Measurements from ENCODE around the gene CCDC187. TPM values are rescaled to one million over a fixed set of nuclear protein-coding genes. Genes with fewer than 3 reads are reported as not detected.

CCDC187 gene
- total RNA-seq, 1 donor from 2014 or later = 0.07 TPM

DNA sequence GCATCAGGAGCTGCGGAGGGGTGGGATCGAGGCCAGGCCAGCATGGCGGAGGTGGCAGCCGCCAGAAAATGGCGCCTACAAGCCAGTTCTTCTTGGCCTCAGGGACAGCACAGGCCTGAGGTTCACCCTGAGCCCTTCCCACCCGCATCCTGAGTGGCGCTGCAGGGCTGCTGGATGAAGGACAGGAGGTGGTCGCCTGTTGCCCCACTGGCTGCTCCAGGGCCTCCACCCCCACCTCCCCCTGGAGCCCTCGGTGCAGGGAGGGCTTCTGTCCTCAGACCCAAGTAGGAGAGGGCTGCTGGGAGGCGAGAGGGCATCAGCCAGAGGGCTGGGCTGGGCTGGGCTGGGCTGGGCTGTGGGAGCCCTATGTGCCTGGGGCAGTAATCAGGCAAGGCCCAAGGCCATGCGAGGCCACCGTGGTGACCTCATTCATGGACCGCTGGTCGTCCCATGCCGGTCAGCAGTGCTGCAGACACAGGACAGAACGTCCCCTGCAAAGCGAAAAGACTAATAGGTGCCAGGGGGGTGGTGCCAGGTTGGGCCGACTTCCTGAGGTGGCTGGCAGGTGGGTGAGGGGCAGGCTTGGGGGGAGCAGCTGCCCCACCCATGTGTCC, 37.3 kb upstream of the CCDC187 start:
- H3K36me3 Mint-ChIP-seq (ENCODE audit: low read depth) = no peaks in the 10 kb centered on the region
- H3K27me3 Mint-ChIP-seq (ENCODE audit: low read depth) = peaks cover 5% of the 10 kb centered on the region
- no peak overlapping the region for H3K4me3 Mint-ChIP-seq
- TF ChIP-seq, protein P1, sequence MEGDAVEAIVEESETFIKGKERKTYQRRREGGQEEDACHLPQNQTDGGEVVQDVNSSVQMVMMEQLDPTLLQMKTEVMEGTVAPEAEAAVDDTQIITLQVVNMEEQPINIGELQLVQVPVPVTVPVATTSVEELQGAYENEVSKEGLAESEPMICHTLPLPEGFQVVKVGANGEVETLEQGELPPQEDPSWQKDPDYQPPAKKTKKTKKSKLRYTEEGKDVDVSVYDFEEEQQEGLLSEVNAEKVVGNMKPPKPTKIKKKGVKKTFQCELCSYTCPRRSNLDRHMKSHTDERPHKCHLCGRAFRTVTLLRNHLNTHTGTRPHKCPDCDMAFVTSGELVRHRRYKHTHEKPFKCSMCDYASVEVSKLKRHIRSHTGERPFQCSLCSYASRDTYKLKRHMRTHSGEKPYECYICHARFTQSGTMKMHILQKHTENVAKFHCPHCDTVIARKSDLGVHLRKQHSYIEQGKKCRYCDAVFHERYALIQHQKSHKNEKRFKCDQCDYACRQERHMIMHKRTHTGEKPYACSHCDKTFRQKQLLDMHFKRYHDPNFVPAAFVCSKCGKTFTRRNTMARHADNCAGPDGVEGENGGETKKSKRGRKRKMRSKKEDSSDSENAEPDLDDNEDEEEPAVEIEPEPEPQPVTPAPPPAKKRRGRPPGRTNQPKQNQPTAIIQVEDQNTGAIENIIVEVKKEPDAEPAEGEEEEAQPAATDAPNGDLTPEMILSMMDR (conservative IDR thresholded peaks at IDR 0.05) = no peak
- no peak for DNase-seq (ENCODE audit: low read depth, low spot score)
- H3K9me3 Mint-ChIP-seq = no peaks in the 10 kb centered on the region
- H3K27ac Mint-ChIP-seq (ENCODE audit: unreplicated experiment) = no peak overlapping the region
- H3K4me1 Mint-ChIP-seq = peaks cover 32% of the 10 kb centered on the region

DNA sequence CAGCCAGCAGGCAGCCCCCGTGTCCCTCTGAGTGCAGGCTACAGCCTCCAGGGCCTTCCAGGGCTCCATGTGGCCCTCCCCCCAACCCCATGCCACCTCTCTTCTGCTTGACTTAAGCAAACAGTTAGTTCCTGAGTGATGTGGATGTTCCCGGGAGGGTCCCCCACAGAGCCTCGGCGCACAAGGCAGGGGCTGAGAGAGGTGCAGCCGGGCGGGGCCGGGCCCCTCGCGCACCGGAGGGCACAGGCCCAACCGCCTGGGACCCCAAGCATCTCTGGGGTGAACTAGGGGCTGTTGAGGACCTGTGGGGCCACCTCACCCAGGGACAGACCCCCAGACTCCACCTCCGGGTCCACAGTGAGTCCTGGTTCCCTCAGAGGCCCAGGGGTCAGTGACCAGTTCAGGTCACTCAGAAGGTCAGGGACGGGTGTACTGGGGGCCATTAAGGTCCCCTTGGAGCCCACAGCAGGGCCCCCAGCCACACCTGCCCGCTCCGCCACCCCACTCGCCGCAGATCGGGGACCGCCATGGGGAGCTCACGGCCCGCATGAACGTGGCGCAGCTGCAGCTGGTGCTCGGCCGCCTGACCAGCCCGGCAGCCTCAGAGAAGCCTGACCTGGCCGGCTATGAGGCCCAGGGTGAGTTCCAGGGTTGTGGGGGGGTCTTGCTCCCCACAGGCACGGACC, 36.6 kb upstream of the CCDC187 start:
- no peak overlapping the region for H3K27ac Mint-ChIP-seq (ENCODE audit: unreplicated experiment)
- no peak overlapping the region for H3K4me3 Mint-ChIP-seq
- H3K9me3 Mint-ChIP-seq = no peaks in the 10 kb centered on the region
- H3K27me3 Mint-ChIP-seq (ENCODE audit: low read depth) = peaks cover 5% of the 10 kb centered on the region
- H3K36me3 Mint-ChIP-seq (ENCODE audit: low read depth) = no peaks in the 10 kb centered on the region
- no peak for DNase-seq (ENCODE audit: low read depth, low spot score)
- TF ChIP-seq, protein P1 (conservative IDR thresholded peaks at IDR 0.05) = no peak
- H3K4me1 Mint-ChIP-seq = peaks cover 29% of the 10 kb centered on the region

DNA sequence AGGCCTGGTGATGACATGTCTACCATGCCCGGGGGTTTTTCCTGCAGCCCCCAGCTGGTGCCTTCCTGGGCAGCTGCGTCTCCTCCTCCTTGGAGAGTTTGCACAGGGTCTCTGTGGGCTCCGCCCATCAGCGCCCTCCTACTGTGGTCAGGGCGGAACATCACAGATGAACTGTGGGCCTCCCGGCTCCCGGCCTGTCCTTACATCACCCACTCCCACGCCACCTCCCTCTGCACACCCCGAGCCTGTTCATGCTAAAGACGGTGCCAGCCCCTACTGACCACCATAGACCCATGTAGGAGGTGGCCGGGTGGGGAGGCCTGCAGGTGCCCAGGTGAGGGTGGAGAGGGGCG, 36.0 kb upstream of the CCDC187 start:
- H3K4me1 Mint-ChIP-seq = peaks cover 26% of the 10 kb centered on the region
- TF ChIP-seq, protein P1 (conservative IDR thresholded peaks at IDR 0.05) = no peak

DNA sequence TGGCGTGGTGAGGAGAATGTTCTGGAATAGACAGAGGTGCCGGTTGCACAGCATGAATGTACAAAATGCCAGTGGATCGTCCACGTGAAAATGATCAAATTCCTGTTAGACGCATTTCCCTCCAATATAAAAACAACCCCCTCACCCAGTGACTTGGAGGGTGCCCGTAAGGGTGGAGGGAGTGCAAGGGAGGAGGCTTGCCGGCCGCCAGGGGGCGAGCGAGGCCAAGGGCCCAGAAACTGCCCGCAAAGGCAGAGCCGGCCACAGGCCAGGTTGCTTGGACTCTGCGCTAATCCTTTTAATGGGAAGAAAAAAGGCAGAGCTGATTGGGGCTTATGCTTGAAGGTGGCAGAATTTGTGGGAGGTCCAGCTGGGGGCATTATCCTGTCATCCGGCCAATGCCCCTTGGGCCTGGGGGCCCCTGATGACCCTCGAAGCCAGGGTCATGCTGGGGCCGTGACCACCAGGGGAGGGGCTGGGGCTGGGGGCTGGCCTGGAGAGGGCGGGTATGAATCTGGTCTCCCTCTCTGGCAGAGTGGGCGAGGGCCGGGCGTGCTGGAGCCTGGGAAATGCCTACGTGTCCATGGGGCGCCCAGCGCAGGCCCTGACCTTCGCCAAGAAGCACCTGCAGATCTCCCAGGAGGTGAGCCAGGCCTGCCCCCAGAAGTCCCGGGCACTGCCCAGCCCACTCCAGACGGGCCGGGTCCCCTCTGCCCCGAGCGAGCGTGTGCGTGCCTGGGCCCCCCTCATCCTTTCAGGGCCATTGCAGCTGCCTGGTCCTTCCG, 35.5 kb upstream of the CCDC187 start:
- Mint-ChIP-seq H3K4me3 (peak overlapping the region; percentile 58), H3K9me3 (no peaks in the 10 kb centered on the region), H3K27ac (ENCODE audit: unreplicated experiment) (no peak overlapping the region), H3K27me3 (ENCODE audit: low read depth) (peaks cover 3% of the 10 kb centered on the region), H3K36me3 (ENCODE audit: low read depth) (no peaks in the 10 kb centered on the region), H3K4me1 (peaks cover 21% of the 10 kb centered on the region)
- peak; percentile 69 for DNase-seq (ENCODE audit: low read depth, low spot score)
- TF ChIP-seq, protein P1 (conservative IDR thresholded peaks at IDR 0.05) = peak; percentile 91

More for the DNA sequence above, 36.0 kb upstream of the CCDC187 start:
- no peaks in the 10 kb centered on the region for H3K36me3 Mint-ChIP-seq (ENCODE audit: low read depth)
- no peak overlapping the region for H3K27ac Mint-ChIP-seq (ENCODE audit: unreplicated experiment)
- H3K4me3 Mint-ChIP-seq = no peak overlapping the region
- peaks cover 5% of the 10 kb centered on the region for H3K27me3 Mint-ChIP-seq (ENCODE audit: low read depth)
- no peak for DNase-seq (ENCODE audit: low read depth, low spot score)
- no peaks in the 10 kb centered on the region for H3K9me3 Mint-ChIP-seq

DNA sequence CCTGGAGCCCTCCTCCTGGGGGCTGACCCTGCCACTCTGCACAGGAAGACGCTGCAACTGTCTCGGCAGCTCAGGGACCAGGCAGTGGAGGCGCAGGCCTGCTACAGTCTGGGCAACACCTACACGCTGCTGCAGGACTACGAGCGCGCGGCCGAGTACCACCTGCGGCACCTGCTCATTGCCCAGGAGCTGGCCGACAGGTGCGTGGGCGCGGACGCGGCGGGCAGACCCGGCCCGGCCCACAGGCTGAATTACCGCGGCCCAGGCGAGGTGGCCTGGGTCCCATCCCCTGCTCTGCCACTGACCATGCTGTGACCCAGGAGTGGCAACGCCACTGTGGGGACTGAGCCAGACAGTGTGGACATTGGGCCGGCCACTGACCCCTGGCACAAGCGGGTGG, 34.6 kb upstream of the CCDC187 start:
- H3K27me3 Mint-ChIP-seq (ENCODE audit: low read depth) = peaks cover 3% of the 10 kb centered on the region
- H3K36me3 Mint-ChIP-seq (ENCODE audit: low read depth) = no peaks in the 10 kb centered on the region
- no peak overlapping the region for H3K27ac Mint-ChIP-seq (ENCODE audit: unreplicated experiment)
- H3K9me3 Mint-ChIP-seq = no peaks in the 10 kb centered on the region
- TF ChIP-seq, protein P1 (conservative IDR thresholded peaks at IDR 0.05) = no peak
- peaks cover 20% of the 10 kb centered on the region for H3K4me1 Mint-ChIP-seq
- H3K4me3 Mint-ChIP-seq = no peak overlapping the region
- DNase-seq (ENCODE audit: low read depth, low spot score) = no peak

All from neural crest cell (in vitro differentiated cells).